ENCODE measurements around the gene ADAMTSL2.

Gene ADAMTSL2

GRCh38 chr9:133534346-133535291 lies at the start of gene ADAMTSL2:
Gene ADAMTSL2, plus strand, starts transcription at chr9:133534704. Its CDS starts 2,009 bp downstream, at chr9:133536713.
- Mint-ChIP-seq H3K36me3 (ENCODE audit: low read depth) (no peaks in the 10 kb centered on the region), H3K27me3 (ENCODE audit: low read depth) (peaks cover 13% of the 10 kb centered on the region), H3K27ac (no peak within 1 kb of the TSS), H3K4me3 (no peak within 1 kb of the TSS), H3K4me1 (ENCODE audit: low read depth) (no peaks in the 10 kb centered on the region), H3K9me3 (no peaks in the 10 kb centered on the region)

GRCh38 chr9:133485531-133486260 lies 48.8 kb upstream of the ADAMTSL2 start:
- H3K9me3 Mint-ChIP-seq = no peaks in the 10 kb centered on the region
- H3K4me3 Mint-ChIP-seq = no peak overlapping the region
- peaks cover 2% of the 10 kb centered on the region for H3K4me1 Mint-ChIP-seq (ENCODE audit: low read depth)
- no peak overlapping the region for H3K27ac Mint-ChIP-seq
- H3K36me3 Mint-ChIP-seq (ENCODE audit: low read depth) = no peaks in the 10 kb centered on the region
- peaks cover 10% of the 10 kb centered on the region for H3K27me3 Mint-ChIP-seq (ENCODE audit: low read depth)

GRCh38 chr9:133487331-133487725 lies 47.2 kb upstream of the ADAMTSL2 start:
- peaks cover 8% of the 10 kb centered on the region for H3K27me3 Mint-ChIP-seq (ENCODE audit: low read depth)
- H3K4me1 Mint-ChIP-seq (ENCODE audit: low read depth) = peaks cover 2% of the 10 kb centered on the region
- no peaks in the 10 kb centered on the region for H3K9me3 Mint-ChIP-seq
- no peak overlapping the region for H3K27ac Mint-ChIP-seq
- no peaks in the 10 kb centered on the region for H3K36me3 Mint-ChIP-seq (ENCODE audit: low read depth)
- no peak overlapping the region for H3K4me3 Mint-ChIP-seq

GRCh38 chr9:133488686-133489252 lies 45.7 kb upstream of the ADAMTSL2 start:
- no peaks in the 10 kb centered on the region for H3K9me3 Mint-ChIP-seq
- no peak overlapping the region for H3K4me3 Mint-ChIP-seq
- no peaks in the 10 kb centered on the region for H3K27me3 Mint-ChIP-seq (ENCODE audit: low read depth)
- no peaks in the 10 kb centered on the region for H3K36me3 Mint-ChIP-seq (ENCODE audit: low read depth)
- H3K4me1 Mint-ChIP-seq (ENCODE audit: low read depth) = peaks cover 2% of the 10 kb centered on the region
- H3K27ac Mint-ChIP-seq = no peak overlapping the region

- H3K27me3 Mint-ChIP-seq (ENCODE audit: low read depth) = no peaks in the 10 kb centered on the region
- no peak overlapping the region for H3K27ac Mint-ChIP-seq
- H3K36me3 Mint-ChIP-seq (ENCODE audit: low read depth) = no peaks in the 10 kb centered on the region
- no peaks in the 10 kb centered on the region for H3K9me3 Mint-ChIP-seq
- H3K4me1 Mint-ChIP-seq (ENCODE audit: low read depth) = peaks cover 2% of the 10 kb centered on the region
- H3K4me3 Mint-ChIP-seq = no peak overlapping the region
Measured at GRCh38 chr9:133489253-133490190, 45.0 kb upstream of the ADAMTSL2 start.

- Mint-ChIP-seq H3K9me3 (no peaks in the 10 kb centered on the region), H3K4me3 (no peak overlapping the region), H3K27me3 (ENCODE audit: low read depth) (no peaks in the 10 kb centered on the region), H3K27ac (no peak overlapping the region), H3K4me1 (ENCODE audit: low read depth) (peaks cover 2% of the 10 kb centered on the region), H3K36me3 (ENCODE audit: low read depth) (no peaks in the 10 kb centered on the region)
Measured at GRCh38 chr9:133490201-133490681, 44.3 kb upstream of the ADAMTSL2 start.

- H3K4me1 Mint-ChIP-seq (ENCODE audit: low read depth) = peaks cover 2% of the 10 kb centered on the region
- no peaks in the 10 kb centered on the region for H3K36me3 Mint-ChIP-seq (ENCODE audit: low read depth)
- no peak overlapping the region for H3K27ac Mint-ChIP-seq
- no peaks in the 10 kb centered on the region for H3K27me3 Mint-ChIP-seq (ENCODE audit: low read depth)
- no peaks in the 10 kb centered on the region for H3K9me3 Mint-ChIP-seq
- no peak overlapping the region for H3K4me3 Mint-ChIP-seq
Measured at GRCh38 chr9:133490865-133491655, 43.4 kb upstream of the ADAMTSL2 start.

GRCh38 chr9:133491656-133491925 lies 42.9 kb upstream of the ADAMTSL2 start:
- Mint-ChIP-seq H3K4me1 (ENCODE audit: low read depth) (no peaks in the 10 kb centered on the region), H3K9me3 (no peaks in the 10 kb centered on the region), H3K27me3 (ENCODE audit: low read depth) (no peaks in the 10 kb centered on the region), H3K4me3 (no peak overlapping the region), H3K27ac (no peak overlapping the region), H3K36me3 (ENCODE audit: low read depth) (no peaks in the 10 kb centered on the region)

- H3K27ac Mint-ChIP-seq = no peak overlapping the region
- H3K4me1 Mint-ChIP-seq (ENCODE audit: low read depth) = no peaks in the 10 kb centered on the region
- no peaks in the 10 kb centered on the region for H3K36me3 Mint-ChIP-seq (ENCODE audit: low read depth)
- no peaks in the 10 kb centered on the region for H3K27me3 Mint-ChIP-seq (ENCODE audit: low read depth)
- H3K9me3 Mint-ChIP-seq = no peaks in the 10 kb centered on the region
- H3K4me3 Mint-ChIP-seq = no peak overlapping the region
Measured at GRCh38 chr9:133492061-133493021, 42.2 kb upstream of the ADAMTSL2 start.

- Mint-ChIP-seq H3K27ac (no peak overlapping the region), H3K4me3 (no peak overlapping the region), H3K4me1 (ENCODE audit: low read depth) (no peaks in the 10 kb centered on the region), H3K9me3 (no peaks in the 10 kb centered on the region), H3K36me3 (ENCODE audit: low read depth) (no peaks in the 10 kb centered on the region), H3K27me3 (ENCODE audit: low read depth) (no peaks in the 10 kb centered on the region)
Measured at GRCh38 chr9:133493428-133493827, 41.1 kb upstream of the ADAMTSL2 start.

- Mint-ChIP-seq H3K27ac (no peak overlapping the region), H3K27me3 (ENCODE audit: low read depth) (no peaks in the 10 kb centered on the region), H3K36me3 (ENCODE audit: low read depth) (no peaks in the 10 kb centered on the region), H3K9me3 (no peaks in the 10 kb centered on the region), H3K4me1 (ENCODE audit: low read depth) (no peaks in the 10 kb centered on the region), H3K4me3 (no peak overlapping the region)
Measured at GRCh38 chr9:133493845-133494540, 40.5 kb upstream of the ADAMTSL2 start.

- Mint-ChIP-seq H3K27me3 (ENCODE audit: low read depth) (no peaks in the 10 kb centered on the region), H3K27ac (no peak overlapping the region), H3K4me1 (ENCODE audit: low read depth) (no peaks in the 10 kb centered on the region), H3K36me3 (ENCODE audit: low read depth) (no peaks in the 10 kb centered on the region), H3K4me3 (no peak overlapping the region), H3K9me3 (no peaks in the 10 kb centered on the region)
Measured at GRCh38 chr9:133494636-133495326, 39.7 kb upstream of the ADAMTSL2 start.
